BLaER1 (cell line): ENCODE measurements around the gene PGBD5.

Source experiments
- H3K27ac ChIP-seq: shearing (Covaris generic); formaldehyde crosslinking; 2 replicates; pipeline ENCODE4 v1.8.1; 2022
- H3K27me3 ChIP-seq: shearing (Covaris generic); formaldehyde crosslinking; 2 replicates; pipeline ENCODE4 v1.8.1; 2022
- H3K36me3 ChIP-seq: shearing (Covaris generic); formaldehyde crosslinking; 2 replicates; pipeline ENCODE4 v1.8.1; 2022
- H3K4me1 ChIP-seq: shearing (Covaris generic); formaldehyde crosslinking; 2 replicates; pipeline ENCODE4 v1.8.1; 2022
- H3K4me2 ChIP-seq: shearing (Covaris generic); formaldehyde crosslinking; 2 replicates; pipeline ENCODE4 v1.8.1; 2022
- H3K4me3 ChIP-seq: shearing (Covaris generic); formaldehyde crosslinking; 2 replicates; pipeline ENCODE4 v1.8.1; 2022
- H3K9ac ChIP-seq: shearing (Covaris generic); formaldehyde crosslinking; 2 replicates; pipeline ENCODE4 v1.8.1; 2022
- H3K9me3 ChIP-seq: shearing (Covaris generic); formaldehyde crosslinking; 2 replicates; pipeline ENCODE4 v1.8.1; 2022
- H4K20me1 ChIP-seq: shearing (Covaris generic); formaldehyde crosslinking; 2 replicates; pipeline ENCODE4 v1.8.1; 2022
- Cebpa-rat ChIP-seq: shearing (Covaris generic); IDR thresholded peaks from 2 replicates; pipeline ENCODE4 v1.8.1; 2022

Gene PGBD5

DNA sequence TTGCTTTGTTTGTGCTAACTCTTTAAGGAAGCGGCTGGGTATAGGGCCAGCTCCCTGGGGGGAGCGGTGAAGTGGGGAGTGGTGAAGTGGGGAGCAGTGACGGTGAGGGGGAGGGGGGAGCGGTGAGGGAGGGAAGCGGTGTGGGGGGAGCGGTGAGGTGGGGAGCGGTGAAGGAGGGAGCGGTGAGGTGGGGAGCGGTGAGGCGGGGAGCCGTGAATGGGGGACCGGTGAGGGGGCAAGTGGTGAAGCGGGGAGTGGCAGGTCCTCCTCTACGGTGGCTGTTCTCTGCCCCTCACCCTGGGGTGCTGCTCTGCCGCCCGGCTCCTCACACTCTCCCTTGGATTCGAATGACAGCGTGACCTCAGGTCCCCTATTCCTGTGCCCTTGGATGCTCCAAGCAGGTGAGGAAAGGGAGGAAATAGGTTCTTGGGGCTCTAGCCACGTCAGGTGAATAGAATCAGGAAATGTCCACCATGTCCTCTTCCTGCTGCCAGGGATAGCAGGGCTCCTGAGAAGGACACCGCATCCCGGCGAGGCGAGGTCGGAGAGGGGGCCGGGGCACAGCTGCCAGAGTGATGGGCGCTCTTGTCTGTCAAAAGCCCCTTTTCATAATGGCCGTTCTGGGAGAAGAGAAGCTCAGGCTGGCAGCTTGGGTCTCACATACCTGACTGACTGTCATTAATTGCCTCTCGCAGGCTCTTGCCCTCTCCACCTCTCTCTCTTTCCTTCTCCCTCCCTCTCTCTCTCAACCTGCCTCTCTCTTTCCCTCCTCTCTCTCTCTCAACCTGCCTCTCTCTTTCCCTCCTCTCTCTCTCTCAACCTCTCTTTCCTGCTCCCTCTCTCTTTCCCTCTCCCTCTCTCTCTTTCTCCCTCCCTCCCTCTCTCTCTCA lies 134.2 kb downstream of the PGBD5 start:
- H3K9ac ChIP-seq = no peak overlapping the region
- no peak for TF ChIP-seq Cebpa-rat
- no peaks in the 10 kb centered on the region for H3K36me3 ChIP-seq
- H3K4me2 ChIP-seq = peak overlapping the region; percentile 88
- H3K4me1 ChIP-seq = peaks cover 68% of the 10 kb centered on the region
- H4K20me1 ChIP-seq = 0 out of 2 replicates have a peak, but pooled peaks cover under 1% of the 10 kb centered on the region
- H3K27me3 ChIP-seq = no peaks in the 10 kb centered on the region; the same call in 1 of the 2 replicates
- H3K4me3 ChIP-seq = no peak overlapping the region
- H3K27ac ChIP-seq = no peak overlapping the region
- no peaks in the 10 kb centered on the region for H3K9me3 ChIP-seq

DNA sequence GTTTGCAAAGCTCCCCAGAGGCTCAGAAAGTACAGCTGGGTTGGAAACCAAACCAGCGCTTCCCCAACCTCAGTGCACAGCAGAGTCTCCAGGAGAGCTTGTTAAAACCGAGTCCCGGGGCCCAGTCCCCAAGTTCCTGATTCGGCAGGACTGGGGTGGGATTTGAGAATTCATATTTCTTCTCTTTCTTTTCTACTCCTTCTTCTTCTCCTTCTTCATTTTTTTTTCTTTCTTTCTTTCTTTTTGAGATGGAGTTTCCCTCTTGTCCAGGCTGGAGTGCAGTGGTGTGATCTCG lies 136.8 kb downstream of the PGBD5 start:
- Histone ChIP-seq H3K36me3 (peaks cover 7% of the 10 kb centered on the region), H3K9me3 (no peaks in the 10 kb centered on the region), H4K20me1 (peaks cover 7% of the 10 kb centered on the region; the same call in 1 of the 2 replicates), H3K27ac (no peak overlapping the region), H3K4me2 (peak overlapping the region; percentile 88), H3K4me1 (peaks cover 83% of the 10 kb centered on the region), H3K9ac (no peak overlapping the region), H3K4me3 (no peak overlapping the region), H3K27me3 (no peaks in the 10 kb centered on the region; the same call in 1 of the 2 replicates)
- no peak for TF ChIP-seq Cebpa-rat

DNA sequence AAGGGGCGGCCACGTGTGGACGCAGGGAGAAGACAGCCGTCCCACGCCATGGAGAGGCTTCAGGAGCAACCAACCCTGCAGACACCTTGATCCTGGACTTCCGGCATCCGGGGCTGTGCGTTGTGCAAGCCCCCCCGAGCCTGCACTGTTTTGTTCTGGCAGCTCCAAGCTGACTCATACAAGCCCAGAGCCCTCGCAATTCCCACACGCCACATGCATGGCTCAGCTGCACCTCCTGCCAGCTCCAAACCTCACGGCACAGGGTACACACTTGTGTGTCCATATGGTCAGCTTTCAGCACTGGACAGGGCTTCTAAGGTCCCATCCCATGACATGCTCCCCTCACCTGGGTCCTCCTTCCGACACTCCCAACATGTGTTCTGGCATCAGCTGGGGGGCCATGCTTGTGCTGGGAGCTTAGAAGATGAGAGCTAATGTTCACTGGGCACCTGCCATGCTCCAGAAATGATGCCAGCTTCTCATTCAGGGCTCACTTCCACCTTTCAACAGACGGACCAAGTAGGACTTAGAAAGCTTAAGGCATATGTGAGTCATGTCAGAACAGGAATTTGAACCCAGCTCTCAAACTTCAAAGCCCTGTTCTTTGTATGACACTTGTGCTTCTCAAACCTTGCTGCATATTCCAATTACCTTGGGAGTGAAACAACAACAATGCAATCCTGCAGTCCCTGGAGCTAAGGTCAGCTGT lies 137.3 kb downstream of the PGBD5 start:
- no peak for TF ChIP-seq Cebpa-rat
- peaks cover 12% of the 10 kb centered on the region for H3K36me3 ChIP-seq
- H3K9me3 ChIP-seq = no peaks in the 10 kb centered on the region
- peak overlapping the region; percentile 88 for H3K4me2 ChIP-seq
- H3K27me3 ChIP-seq = no peaks in the 10 kb centered on the region; the same call in 1 of the 2 replicates
- no peak overlapping the region for H3K9ac ChIP-seq
- peaks cover 7% of the 10 kb centered on the region; the same call in 1 of the 2 replicates for H4K20me1 ChIP-seq
- H3K4me1 ChIP-seq = peaks cover 87% of the 10 kb centered on the region
- H3K27ac ChIP-seq = no peak overlapping the region
- H3K4me3 ChIP-seq = no peak overlapping the region

DNA sequence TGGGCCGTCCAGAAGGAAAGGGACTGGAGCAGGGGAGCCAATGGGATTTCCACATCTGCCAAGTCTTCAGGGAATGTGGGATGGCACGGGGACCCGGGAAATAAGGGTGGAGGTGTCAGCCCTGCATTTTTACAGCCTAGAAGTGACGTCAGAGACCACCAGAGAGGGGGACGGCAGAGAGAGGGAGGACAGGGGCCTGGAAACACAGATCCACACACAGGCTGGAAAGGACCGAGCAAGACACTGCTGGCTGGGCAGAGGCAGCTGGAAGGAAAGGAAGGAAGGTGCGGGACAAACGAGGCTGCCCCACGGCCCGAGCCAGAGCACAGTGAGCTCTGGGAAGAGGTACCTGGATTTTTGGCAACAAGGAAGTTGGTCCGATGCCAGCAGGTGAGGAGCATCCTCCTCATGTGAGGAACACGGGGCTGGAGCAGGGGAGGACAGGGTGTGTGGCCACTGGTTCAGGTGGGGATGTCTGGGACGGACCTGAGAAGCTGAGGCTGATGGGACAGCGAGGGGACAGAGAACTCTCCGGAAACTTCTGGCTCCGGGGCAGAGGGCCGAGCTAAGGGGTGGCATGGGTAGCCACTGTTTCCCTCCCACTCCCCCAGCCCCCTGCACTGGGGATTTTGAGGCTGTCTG lies 138.3 kb downstream of the PGBD5 start:
- Histone ChIP-seq H3K4me2 (no peak overlapping the region), H3K9ac (no peak overlapping the region), H3K9me3 (no peaks in the 10 kb centered on the region), H3K27me3 (no peaks in the 10 kb centered on the region; the same call in 1 of the 2 replicates), H3K36me3 (peaks cover 22% of the 10 kb centered on the region), H3K27ac (no peak overlapping the region; the same call in 1 of the 2 replicates), H3K4me3 (no peak overlapping the region), H4K20me1 (peaks cover 7% of the 10 kb centered on the region; the same call in 1 of the 2 replicates), H3K4me1 (peaks cover 88% of the 10 kb centered on the region)
- TF ChIP-seq Cebpa-rat = no peak

DNA sequence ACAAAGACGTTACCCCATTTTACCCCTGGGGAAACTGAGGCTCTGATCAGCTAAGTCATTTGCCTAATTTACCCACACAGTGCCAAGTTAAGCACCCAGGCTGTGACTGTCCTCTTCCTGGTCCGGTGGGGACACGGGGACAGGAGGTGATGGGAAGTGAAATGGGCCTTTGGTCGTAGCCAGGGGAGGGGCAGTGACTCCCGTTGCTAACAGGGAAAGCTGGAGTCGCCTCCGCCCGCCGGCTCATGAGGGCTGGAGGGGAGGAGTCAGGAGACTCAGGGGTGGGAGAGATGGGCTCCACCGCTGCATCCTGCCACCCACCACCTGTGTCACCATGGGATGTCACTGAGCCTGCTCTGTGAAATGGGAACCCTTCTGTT lies 139.3 kb downstream of the PGBD5 start:
- no peak overlapping the region for H3K4me3 ChIP-seq
- H3K9ac ChIP-seq = no peak overlapping the region
- H3K4me2 ChIP-seq = no peak overlapping the region
- H3K27me3 ChIP-seq = no peaks in the 10 kb centered on the region; the same call in 1 of the 2 replicates
- TF ChIP-seq Cebpa-rat = no peak
- peaks cover 29% of the 10 kb centered on the region for H3K36me3 ChIP-seq
- no peak overlapping the region for H3K27ac ChIP-seq
- no peaks in the 10 kb centered on the region for H3K9me3 ChIP-seq
- H3K4me1 ChIP-seq = peaks cover 88% of the 10 kb centered on the region
- peaks cover 7% of the 10 kb centered on the region; the same call in 1 of the 2 replicates for H4K20me1 ChIP-seq

DNA sequence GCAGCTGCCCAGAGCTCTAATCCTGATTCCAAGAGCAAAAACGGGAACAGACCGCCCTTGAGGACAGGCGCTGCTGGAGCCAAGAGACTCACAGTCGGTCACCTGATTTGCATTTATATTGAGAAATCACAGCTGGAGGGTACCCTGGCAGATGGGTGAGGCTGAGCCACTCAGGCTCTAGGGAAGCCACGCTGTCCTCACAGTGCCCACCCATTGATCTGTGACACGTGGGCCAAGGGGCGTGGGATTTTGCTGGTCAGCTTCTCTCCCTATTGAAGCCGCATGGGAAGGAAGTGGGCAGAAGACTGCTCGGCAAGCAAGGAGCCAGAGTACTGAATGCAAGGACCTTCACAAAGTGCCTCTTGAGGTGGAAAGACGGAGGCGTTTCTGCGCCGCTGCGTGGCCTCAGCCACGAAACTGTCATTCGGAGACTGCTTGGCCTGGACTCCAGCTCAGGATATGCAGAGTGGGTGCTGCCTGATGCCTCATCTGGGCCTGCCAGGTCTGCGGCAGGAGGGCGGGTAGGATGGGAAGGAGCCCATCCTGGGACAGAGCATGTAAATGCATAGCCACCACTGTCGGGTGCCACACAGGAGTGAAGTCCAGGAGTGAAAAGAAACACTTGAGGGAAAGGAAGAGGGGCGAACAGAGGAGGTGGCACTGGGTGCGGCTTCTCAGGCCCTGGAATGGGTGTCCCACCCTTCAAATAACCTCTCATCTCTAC lies 139.8 kb downstream of the PGBD5 start:
- H3K36me3 ChIP-seq = peaks cover 30% of the 10 kb centered on the region
- no peak overlapping the region for H3K27ac ChIP-seq
- H3K4me2 ChIP-seq = no peak overlapping the region
- no peak for TF ChIP-seq Cebpa-rat
- no peaks in the 10 kb centered on the region for H3K9me3 ChIP-seq
- peaks cover 88% of the 10 kb centered on the region for H3K4me1 ChIP-seq
- no peaks in the 10 kb centered on the region for H3K27me3 ChIP-seq
- peaks cover 7% of the 10 kb centered on the region; the same call in 1 of the 2 replicates for H4K20me1 ChIP-seq
- H3K4me3 ChIP-seq = no peak overlapping the region
- no peak overlapping the region for H3K9ac ChIP-seq

DNA sequence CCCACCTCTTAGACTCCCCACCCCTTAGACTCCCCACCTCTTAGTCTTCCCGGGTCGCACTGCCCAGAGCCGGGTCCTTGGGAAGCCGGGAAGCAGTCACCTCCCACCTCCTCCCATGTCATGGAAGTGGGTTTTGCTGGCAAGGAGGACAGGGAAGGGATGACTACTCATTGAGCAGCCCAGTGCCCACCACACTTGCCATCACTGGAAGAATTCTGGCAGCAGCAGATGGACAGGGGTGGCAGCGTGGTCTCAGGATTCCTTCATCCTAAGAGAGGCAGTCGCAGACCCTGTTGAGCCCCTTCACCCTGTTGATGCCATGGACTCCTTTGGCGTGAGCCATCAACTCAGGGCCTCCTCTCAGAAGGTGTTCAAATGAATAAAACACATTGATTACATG lies 140.8 kb downstream of the PGBD5 start:
- peaks cover 7% of the 10 kb centered on the region; the same call in 1 of the 2 replicates for H4K20me1 ChIP-seq
- no peak overlapping the region for H3K27ac ChIP-seq
- H3K4me2 ChIP-seq = no peak overlapping the region
- peaks cover 40% of the 10 kb centered on the region for H3K36me3 ChIP-seq
- no peak for TF ChIP-seq Cebpa-rat
- H3K4me3 ChIP-seq = no peak overlapping the region
- H3K9ac ChIP-seq = no peak overlapping the region
- no peaks in the 10 kb centered on the region for H3K9me3 ChIP-seq
- H3K4me1 ChIP-seq = peaks cover 88% of the 10 kb centered on the region
- no peaks in the 10 kb centered on the region for H3K27me3 ChIP-seq

DNA sequence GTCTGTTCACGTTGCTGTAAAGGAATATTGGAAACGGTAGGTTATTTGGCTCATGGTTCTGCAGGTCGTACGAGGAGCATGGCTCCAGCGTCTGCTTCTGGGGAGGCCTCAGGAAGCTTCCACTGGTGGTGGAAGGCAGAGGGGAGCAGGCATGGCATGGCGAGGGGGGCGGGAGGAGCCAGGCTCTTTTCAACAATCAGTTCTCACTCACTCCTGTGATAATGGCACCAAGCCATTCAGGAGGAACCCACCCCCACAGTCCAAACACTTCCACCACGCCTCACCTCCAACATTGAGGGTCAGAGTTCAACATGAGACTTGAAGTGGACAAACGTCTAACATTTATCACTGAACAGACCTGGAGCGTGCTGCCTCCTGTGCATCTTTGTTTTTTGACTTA lies 141.2 kb downstream of the PGBD5 start:
- H3K9ac ChIP-seq = no peak overlapping the region
- H3K27ac ChIP-seq = no peak overlapping the region
- H3K4me2 ChIP-seq = no peak overlapping the region
- H3K4me1 ChIP-seq = peaks cover 88% of the 10 kb centered on the region
- peaks cover 7% of the 10 kb centered on the region; the same call in 1 of the 2 replicates for H4K20me1 ChIP-seq
- peaks cover 44% of the 10 kb centered on the region for H3K36me3 ChIP-seq
- TF ChIP-seq Cebpa-rat = no peak
- no peaks in the 10 kb centered on the region for H3K9me3 ChIP-seq
- no peak overlapping the region for H3K4me3 ChIP-seq
- H3K27me3 ChIP-seq = no peaks in the 10 kb centered on the region

DNA sequence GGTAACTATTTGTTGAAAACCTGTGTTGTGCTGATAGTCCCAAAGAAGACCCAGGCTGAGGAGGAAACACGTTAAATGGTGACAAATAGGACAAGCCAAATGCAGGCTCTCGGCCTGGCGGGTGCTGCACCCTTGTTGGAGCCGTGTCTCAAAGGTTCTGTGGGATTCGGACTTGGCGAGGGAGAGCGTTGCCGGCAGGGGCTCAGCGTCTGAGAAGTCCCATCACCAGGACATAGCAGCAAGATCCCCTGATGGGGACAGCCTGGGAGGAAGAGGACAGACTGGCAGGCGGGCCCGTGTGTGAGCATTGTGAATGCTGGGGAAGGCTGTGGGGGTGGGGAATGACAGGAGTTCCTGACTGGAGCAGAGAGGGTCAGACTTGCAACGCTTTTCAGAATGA lies 142.5 kb downstream of the PGBD5 start:
- no peak for TF ChIP-seq Cebpa-rat
- Histone ChIP-seq H3K9me3 (no peaks in the 10 kb centered on the region), H3K4me3 (no peak overlapping the region), H4K20me1 (peaks cover 15% of the 10 kb centered on the region; the same call in 1 of the 2 replicates), H3K27me3 (no peaks in the 10 kb centered on the region), H3K4me2 (peak overlapping the region; percentile 17; the same call in 1 of the 2 replicates), H3K36me3 (peaks cover 56% of the 10 kb centered on the region), H3K27ac (0 out of 2 replicates have a peak overlapping the region, but pooled peaks have one; percentile 40), H3K9ac (no peak overlapping the region), H3K4me1 (peaks cover 88% of the 10 kb centered on the region)
